Prostate gland (tissue), 2 donors: ENCODE data around the gene HDAC4.

ENCODE experiments used
- CTCF ChIP-seq, 4 experiments: fragments of 200-600 bp in 2 of 4; fragments of 450-650 bp in 2 of 4; sonication (generic) in 2 of 4; IDR thresholded peaks; 1 replicate in 3 of 4; 2 replicates in 1 of 4; pipeline ENCODE4 v1.5.1; 2016 to 2019; ENCODE audit warnings: antibody characterized with exemption in 4 of 4, mild to moderate bottlenecking in 2 of 4, moderate library complexity in 2 of 4
- POLR2A ChIP-seq: fragments of 450-650 bp; IDR thresholded peaks from one replicate; pipeline ENCODE4 v1.6.1; 2016; ENCODE audit warnings: antibody characterized with exemption, mild to moderate bottlenecking

GRCh38 chr2:239124152-239124899 is 276.5 kb downstream of the HDAC4 start:
- TF ChIP-seq CTCF (IDR thresholded peaks at IDR 0.05), result no peak
- no peak for TF ChIP-seq POLR2A
